Activated CD4-positive, alpha-beta T cell treated with anti-CD3 and anti-CD28 coated beads for 24 hours (primary cell): ENCODE measurements around the gene MAPKAPK5.
"Not testable (repeated sequence)": the region's sequence is repeated elsewhere in the genome, so short reads cannot be mapped to it uniquely, and the experiment has no call there.

ENCODE experiments used
- DNase-seq, 2 donors: peaks; one replicate each; pipeline ENCODE4 v3.0.0-alpha.2; 2020; ENCODE audit warnings: low read depth in 2 of 2

Gene MAPKAPK5

DNA sequence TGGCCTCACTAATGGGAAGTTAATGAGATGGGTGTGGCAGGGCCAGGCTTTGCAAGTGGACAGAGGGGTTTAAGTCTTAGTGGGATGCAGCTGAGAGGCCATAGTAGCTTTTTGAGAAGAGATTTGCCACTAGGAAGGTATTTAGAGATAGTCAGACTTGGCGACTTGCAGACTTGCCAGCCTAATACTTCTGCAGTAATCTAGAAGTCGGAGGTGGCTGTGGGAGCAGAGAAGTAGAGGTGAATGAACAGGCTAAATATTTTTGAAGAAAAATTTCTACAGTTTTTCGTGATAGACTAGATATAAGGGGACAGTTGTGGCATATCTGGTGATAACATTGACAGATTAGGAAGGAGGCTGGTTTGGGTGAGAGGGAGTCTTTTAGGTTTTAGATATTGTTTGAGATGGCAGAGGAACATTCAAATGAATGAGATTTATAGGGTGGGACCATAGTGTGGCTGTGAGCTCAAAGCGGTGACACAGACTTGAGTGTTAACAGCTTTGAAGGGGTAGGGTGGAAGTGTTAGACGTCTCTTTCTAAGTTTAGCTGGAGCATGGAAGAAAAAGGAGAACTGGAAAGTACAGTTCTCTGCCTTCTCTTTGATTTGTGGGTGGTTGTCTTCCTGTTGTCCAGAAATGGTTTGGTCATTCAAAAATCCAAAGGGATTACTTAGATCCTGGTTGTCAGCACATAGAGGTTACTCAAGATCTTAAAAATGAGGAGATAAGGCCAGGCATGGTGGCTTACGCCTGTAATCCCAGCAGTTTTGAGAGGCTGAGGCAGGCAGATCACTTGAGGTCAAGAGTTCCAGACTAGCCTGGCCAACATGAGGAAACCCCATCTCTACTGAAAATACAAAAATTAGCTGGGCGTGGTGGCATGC, 44.9 kb downstream of the MAPKAPK5 start:
- no peak for DNase-seq

DNA sequence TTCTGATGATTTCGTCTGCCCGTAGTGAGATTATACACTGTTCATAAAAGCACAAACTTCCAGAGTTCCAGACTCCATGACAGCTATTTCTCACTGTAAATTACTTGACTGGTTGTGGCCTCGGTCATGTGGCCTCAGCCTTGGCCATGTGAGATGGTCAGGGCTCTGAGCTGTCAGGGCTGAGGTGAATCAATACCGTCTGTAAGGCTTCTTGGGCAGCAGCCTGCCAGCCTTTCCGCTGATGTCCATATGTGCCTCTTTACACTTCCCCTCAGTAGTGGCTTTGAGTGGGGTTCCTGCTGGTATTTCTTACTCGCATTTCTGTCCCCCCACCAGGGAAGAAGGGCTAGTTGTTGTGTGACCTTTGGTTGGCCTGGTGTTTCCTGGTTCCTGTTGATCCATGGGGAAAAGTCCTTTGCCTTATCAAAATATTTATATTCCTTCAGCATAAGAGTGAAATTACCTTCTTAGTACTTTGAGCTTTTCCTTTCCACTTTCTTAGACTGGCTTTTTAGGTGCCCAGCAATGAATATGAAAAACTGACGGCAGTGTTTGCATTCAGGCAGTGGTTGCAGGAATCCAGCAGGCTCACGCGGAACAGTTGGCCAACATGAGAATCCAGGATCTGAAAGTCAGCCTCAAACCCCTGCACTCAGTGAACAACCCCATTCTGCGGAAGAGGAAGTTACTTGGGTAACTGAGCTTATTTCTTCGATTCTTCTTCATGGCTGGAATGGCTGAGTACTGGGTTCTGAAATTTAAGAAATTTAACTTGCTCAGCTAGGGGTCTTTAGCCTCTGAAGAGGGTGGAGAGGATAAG, 46.1 kb downstream of the MAPKAPK5 start:
- no peak for DNase-seq

DNA sequence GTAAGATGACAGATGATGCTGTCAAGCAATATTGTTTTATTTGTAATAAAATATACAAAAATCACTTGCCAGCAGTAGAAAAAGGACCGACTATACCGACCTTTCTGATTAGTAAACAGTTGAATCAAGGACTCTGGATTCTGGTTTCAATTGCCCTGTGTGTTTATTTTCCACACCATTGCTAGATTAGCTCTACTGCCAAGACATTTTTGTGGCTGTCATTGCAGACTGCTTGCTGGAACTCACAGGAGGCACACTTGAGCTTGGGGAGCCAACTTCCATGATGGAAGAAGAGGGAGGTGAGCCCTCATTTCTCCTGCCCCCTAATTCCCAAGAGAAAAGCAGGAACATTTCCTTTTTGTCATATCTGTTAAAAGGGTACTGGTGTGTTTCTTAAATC, 51.3 kb downstream of the MAPKAPK5 start:
- no peak for DNase-seq

DNA sequence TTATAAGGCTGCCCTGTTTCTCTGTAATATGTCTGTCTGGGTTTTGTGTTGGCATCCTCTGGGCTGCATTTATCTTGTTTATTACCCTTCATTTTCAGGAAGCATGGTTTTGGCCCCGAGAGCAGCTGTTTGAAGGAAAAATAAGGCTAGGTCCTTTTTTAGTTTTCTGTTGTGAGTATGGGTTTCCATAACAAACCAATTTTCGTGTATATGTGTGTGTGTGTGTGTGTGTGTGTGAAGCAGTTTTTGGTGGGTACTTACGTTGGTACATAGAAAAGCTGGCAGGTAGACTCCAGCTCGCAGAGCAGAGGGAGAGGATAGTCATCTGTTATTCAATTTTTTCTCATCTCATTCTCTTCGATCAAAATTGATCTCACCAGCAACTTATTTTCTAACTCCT, 52.5 kb downstream of the MAPKAPK5 start:
- DNase-seq: no peak

DNA sequence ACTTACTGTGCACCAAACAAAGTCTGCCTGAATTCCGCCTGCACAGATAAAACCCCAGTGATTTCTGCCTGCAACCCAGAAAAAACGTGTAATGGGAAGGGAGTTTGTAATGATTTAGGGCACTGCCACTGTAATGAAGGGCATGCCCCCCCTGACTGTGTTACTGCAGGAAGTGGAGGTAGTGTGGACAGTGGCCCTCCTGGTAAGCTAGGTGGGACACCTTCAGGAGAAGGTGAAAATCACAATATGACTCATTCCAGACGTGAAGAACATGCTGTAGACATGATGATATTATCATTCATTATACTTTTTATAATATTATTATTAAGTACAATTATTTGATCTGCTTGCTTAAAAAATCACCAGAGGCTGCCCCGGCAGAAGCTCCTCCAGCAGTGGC, 59.2 kb downstream of the MAPKAPK5 start:
- DNase-seq: no peak

DNA sequence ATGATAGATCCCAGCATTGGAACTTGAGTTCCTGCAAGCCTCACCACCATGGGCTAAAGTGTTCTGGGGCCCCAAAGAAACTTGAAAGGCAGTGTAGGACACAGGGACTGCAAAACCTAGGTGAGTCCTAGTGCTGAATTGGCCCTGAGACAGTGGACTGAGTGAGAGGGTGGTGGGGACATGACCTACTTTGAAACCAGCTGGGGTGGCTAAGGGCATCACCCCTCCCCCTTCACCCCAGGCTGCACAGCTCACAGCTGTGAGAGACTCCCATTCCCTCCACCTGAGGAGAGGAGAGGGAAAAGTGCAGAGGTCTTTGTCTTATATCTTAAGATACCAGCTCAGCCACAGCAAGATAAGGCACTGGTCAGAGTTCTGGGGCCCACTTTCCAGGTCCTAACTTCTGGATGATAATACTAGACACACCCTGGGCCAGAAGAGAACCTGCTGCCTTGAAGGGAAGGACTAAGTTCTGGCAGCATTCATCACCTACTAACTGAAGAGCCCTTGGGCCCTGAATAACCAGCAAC, 62.5 kb downstream of the MAPKAPK5 start:
- no peak for DNase-seq

DNA sequence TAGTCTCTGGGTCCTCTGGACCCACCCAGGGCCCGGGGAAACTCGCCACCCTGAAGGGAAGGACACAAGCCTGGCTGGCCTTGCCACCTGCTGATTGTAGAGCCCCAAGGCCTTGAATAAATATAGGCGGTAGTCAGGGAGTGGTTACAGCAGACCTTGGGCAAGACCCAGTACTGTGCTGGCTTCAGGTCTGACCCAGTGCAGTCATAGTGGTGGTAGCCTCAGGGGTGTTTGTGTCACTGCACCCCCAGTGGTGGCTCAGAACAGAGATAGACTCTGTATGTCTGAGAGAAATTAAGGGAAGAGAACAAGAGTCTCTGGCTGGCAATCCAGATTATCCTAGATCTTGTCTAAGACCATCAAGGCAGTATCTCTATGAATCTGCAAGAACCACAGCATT, 63.5 kb downstream of the MAPKAPK5 start:
- no peak for DNase-seq

DNA sequence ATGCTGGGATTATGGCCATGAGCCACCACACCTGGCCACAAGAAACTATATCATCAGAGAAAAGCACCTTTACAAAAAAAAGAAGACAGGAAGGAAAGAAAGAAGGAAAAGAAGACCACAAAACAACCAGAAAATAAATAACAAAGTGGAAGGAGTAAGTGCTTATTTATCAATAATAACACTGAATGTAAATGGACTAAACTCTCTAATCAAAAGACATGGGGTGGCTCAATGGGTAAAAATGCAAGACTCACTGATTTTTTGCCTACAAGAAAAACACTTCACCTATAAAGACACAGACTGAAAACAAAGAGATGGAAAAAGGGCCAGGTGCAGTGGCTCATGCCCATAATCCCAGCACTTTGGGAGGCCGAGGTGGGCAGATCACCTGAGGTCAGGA, 65.7 kb downstream of the MAPKAPK5 start:
- no peak for DNase-seq

DNA sequence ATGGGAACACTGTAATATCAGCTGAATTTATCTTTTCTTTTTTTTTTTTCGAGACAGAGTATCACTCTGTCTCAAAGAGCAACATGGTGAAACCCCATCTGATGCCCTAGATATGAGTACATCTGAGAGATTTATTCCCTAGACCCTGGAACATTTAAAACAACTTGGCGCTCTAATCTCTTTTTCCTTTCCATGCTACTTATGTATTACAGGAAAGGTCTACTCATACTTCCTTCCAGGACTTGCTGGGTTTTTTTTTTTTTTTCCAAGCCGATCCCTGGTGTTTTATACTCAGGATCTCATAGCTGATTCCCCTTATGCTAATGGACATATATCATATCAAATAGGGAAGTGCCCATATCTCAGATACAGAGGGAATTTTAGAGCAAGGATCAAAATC, 83.1 kb downstream of the MAPKAPK5 start:
- DNase-seq: no peak

DNA sequence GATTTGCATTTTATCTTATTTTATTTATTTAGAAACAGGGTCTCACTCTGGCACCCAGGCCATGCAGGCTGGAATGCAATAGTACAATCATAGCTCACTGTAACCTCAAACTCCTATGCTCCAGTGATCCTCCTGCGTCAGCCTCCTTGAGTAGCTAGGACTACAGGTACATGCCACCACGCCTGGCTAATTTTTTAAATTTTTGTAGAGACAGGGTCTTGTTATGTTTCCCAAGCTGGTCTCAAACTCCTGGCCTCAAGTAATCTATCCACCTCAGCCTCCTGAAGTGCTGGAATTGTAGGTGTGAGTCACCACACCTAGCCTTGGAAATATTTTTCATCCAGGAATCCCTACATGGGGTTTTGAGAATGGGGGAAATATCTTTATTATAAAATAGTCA, 84.6 kb downstream of the MAPKAPK5 start:
- DNase-seq: no peak

DNA sequence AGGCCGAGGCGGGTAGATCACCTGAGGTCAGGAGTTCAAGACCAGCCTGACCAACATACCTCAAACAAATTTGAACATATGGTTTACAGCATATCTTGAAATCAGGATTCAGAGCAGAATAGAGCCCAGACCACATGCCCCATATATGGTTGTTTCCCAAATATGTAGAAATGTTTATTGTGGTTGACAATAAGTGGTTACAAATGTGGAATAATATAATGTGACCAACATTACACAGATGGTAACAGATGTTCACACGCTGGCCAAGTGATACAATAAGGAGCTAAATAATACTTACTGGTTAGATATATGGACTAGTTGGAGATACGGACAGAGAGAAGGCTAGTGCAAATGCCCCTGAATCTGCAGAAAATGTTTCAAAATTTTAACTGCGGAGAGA, 85.3 kb downstream of the MAPKAPK5 start:
- DNase-seq: no peak

DNA sequence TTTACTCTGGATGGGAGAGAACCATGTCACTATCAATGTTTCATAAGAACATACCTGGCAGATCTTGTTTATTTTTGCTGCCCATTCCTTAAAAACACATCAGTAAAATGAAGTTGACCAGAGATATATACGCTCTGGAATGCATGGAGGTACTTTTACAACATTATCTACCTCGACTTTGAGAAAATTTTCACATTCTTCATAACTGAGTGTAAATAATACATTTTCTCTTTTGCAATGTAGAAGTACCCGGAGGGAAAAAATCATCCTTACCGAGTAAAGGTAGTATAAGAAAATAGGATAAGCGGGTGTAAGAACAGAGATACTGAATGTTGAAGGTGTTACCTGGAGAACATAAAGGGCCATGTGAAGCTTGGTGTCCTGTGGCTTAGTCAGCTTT, 90.2 kb downstream of the MAPKAPK5 start:
- DNase-seq: no peak

DNA sequence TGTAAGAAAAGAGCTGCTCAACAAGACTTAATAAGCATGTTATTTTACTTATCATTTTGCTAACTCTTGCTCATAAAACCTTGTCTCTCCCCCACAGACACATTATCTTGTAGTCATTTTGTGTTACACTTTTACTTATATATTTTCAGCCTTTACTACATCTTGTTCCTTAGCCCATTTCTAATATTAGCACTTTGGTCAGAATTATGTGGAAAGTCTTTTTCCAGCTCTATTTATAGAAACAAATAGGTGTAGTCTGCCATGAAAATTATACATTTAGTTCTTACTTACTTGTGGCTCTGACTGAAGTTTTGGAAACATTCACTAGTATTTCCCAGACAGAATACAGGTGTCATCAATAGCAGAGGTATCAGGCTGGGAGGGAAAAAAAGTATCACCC, 94.8 kb downstream of the MAPKAPK5 start:
- DNase-seq: no peak

DNA sequence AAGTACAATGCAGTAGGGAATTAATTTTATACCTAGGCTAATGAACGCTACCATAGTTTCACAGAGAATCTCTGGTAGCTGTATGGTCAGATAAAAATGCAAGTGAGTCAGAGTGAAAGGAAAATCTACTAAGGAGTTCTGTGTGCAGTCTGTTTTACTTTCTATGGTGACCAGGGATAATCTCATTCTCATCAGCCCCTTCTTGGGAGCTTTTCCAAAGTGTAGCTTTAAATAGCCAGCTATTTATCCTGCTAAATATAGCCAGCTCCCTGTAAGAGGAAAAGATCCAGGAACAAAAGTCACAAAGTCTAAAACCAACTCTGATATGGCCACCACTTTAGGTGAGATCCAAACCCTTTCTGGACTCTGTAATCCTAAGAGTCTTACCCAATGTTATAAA, 95.4 kb downstream of the MAPKAPK5 start:
- DNase-seq: no peak

DNA sequence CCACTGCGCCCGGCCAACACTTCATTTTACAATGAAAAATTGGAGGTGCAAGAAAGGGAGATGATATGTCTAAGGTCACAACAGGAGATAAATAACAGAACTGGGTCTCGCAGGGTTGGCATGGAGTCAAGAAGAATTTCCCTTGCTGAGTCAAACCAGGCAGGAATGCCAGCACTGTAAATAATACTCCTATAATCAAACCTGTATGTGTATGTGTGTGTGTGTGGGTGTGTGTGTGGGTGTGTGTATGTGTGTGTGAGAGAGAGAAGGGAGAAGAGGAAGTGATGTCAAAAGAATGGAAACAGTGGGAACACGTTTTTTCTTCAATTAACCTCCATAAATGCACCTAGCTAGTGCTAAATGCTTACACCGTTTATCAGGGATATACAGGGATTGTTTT, 100.5 kb downstream of the MAPKAPK5 start:
- no peak for DNase-seq

DNA sequence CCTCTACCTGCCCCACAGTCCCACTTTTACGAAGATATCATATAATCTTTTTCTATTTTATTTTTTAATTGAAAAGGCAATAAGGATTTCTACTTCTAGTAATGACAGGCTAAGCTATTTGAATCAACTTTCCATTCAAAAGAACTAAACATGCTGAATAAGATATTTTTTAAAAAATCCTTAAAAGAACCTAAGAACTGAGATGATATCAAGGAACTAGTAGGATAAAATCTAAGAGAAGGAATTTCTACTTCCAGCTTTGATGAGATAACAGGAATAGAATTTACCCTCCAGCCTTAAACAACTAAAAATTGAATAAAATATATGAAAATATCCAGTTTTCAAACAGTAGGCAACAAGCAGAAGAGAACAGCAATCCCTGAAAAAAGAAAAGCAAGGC, 101.9 kb downstream of the MAPKAPK5 start:
- no peak for DNase-seq

DNA sequence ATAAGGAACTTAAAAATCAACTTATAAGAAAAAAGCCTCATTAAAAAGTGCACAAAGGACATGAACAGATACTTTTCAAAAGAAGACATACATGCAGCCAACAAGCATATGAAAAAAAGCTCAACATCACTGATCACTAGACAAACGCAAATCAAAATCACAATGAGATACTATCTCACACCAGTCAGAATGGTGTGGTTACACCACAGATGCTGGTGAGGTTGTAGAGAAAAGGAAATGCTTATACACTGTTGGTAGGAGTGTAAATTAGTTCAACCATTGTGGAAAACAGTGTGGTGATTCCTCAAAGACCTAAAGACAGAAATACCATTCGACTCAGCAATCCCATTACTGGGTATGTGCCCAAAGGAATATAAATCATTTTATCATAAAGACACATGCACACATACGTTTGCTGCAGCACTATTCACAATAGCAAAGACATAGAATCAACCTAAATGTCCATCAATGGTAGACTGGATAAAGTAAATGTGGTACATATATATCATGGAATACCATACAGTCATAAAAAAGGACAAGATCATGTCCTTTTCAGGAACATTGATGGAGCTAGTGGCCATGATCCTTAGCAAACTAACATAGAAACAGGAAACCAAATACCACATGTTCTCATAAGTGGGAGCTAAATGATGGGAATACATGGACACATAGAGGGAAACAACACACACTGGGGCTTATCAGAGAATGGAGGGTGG, 109.1 kb downstream of the MAPKAPK5 start:
- not testable (repeated sequence) for DNase-seq
